K562 (cell line): ENCODE measurements around the gene EFHC2. TPM values are rescaled to one million over a fixed set of nuclear protein-coding genes. Genes with fewer than 3 reads are reported as not detected.

Experiments
- ATAC-seq: fragments of 200-7000 bp; cut with Tn5 transposase; 3 replicates; pipeline ENCODE4 v1.9.1; 2020; ENCODE audit warnings: moderate library complexity
- BruUV-seq: library from RNA; stranded (reverse); fragments of 400-500 nt; replicated peaks from 2 replicates; lab custom pipeline; 2021; lab: Mats Ljungman, UMichigan
- CTCF ChIA-PET: fragments of 300-600 bp; formaldehyde crosslinking; extraction: SDS; loops from one replicate; lab custom pipeline; 2021; ENCODE audit warnings: low intra/inter-chr PET ratio; lab: Yijun Ruan, JAX
- POLR2A ChIA-PET: fragments of 300-600, 350-650 bp; sonication (Branson Sonifier 250); formaldehyde crosslinking; extraction: SDS; loops from one replicate; lab custom pipeline; 2021; ENCODE audit warnings: antibody characterized with exemption, inconsistent platforms; lab: Yijun Ruan, JAX
- DNase-seq, 4 experiments: peaks; one replicate each; pipeline versions ENCODE4 v3.0.0 to v3.0.0-alpha.2; 2011 to 2018; ENCODE audit warnings: low spot score in 3 of 4, mixed read lengths in 3 of 4; ENCODE audit errors: extremely low read depth in 1 of 4
- FAIRE-seq: peaks from 2 replicates; lab custom pipeline; 2011; peaks lifted over from hg19 to GRCh38; lab: Jason Lieb, UNC
- H2AFZ ChIP-seq: 2 replicates; pipeline ENCODE4 v1.6.0; 2011; ENCODE audit warnings: low read depth, low read length, control low read depth, inconsistent platforms
- H3K27ac ChIP-seq: fragments of 200-600 bp; 3 replicates; pipeline ENCODE4 v1.8.0; 2011; ENCODE audit warnings: low read depth, mild to moderate bottlenecking, control low read depth, inconsistent platforms, low read length, moderate library complexity, mixed read lengths; ENCODE audit errors: extremely low read depth
- H3K27me3 ChIP-seq, 2 experiments: fragments of 300-600 bp in 1 of 2; 2 replicates in 1 of 2; 3 replicates in 1 of 2; pipeline versions ENCODE4 v1.6.0 to v1.8.0; 2011; ENCODE audit warnings: inconsistent platforms in 2 of 2, low read length in 2 of 2, mild to moderate bottlenecking in 1 of 2, mixed read lengths in 1 of 2, moderate library complexity in 1 of 2; ENCODE audit not compliant: control insufficient read depth in 2 of 2, insufficient read depth in 2 of 2
- H3K36me3 ChIP-seq: fragments of 300-600 bp; 3 replicates; pipeline ENCODE4 v1.8.0; 2011; ENCODE audit warnings: mild to moderate bottlenecking, low read length, inconsistent platforms; ENCODE audit not compliant: control insufficient read depth, insufficient read depth
- H3K4me1 ChIP-seq, 2 experiments: fragments of 200-600 bp in 1 of 2; replicated peaks in 1 of 2; 2 replicates in 1 of 2; 3 replicates in 1 of 2; pipeline versions ENCODE4 v1.5.1 to v1.8.0; 2011; ENCODE audit warnings: inconsistent platforms in 2 of 2, low read length in 2 of 2, mild to moderate bottlenecking in 1 of 2, mixed read lengths in 1 of 2, moderate library complexity in 1 of 2; ENCODE audit not compliant: control insufficient read depth in 2 of 2, insufficient read depth in 2 of 2
- H3K4me2 ChIP-seq: 2 replicates; pipeline ENCODE4 v1.6.1; 2011; ENCODE audit warnings: low read length, control low read depth, inconsistent platforms, mixed read lengths; ENCODE audit not compliant: insufficient read depth
- H3K4me3 ChIP-seq: fragments of 200-600 bp; sonication (generic), shearing (Covaris generic); 2 replicates; pipeline ENCODE4 v1.5.1; 2016; ENCODE audit warnings: control low read depth, inconsistent platforms
- H3K79me2 ChIP-seq: fragments of 200-600 bp; 3 replicates; pipeline ENCODE4 v1.8.0; 2011; ENCODE audit warnings: low read length, inconsistent platforms; ENCODE audit not compliant: control insufficient read depth, insufficient read depth
- H3K9ac ChIP-seq, 2 experiments: 2 replicates each; pipeline versions ENCODE4 v1.6.0 to v1.6.1; 2011; ENCODE audit warnings: low read depth in 2 of 2, low read length in 2 of 2, control low read depth in 1 of 2, inconsistent platforms in 1 of 2, mild to moderate bottlenecking in 1 of 2, mixed read lengths in 1 of 2; ENCODE audit not compliant: insufficient read depth in 1 of 2
- H3K9me1 ChIP-seq: one replicate; pipeline ENCODE4 v1.6.0; 2011; ENCODE audit warnings: inconsistent platforms, mild to moderate bottlenecking, low read length, moderate library complexity; ENCODE audit not compliant: control insufficient read depth, insufficient read depth
- H3K9me3 ChIP-seq: replicated peaks from 2 replicates; pipeline ENCODE4 v1.5.1; 2011; ENCODE audit warnings: low read depth, low read length, inconsistent platforms; ENCODE audit not compliant: control insufficient read depth, insufficient read depth
- H4K20me1 ChIP-seq: replicated peaks from 2 replicates; pipeline ENCODE4 v1.6.1; 2011; ENCODE audit warnings: low read length, inconsistent platforms, mixed read lengths; ENCODE audit not compliant: control insufficient read depth, insufficient read depth
- DNMT1 ChIP-seq: fragments of 450-650 bp; IDR thresholded peaks from 2 replicates; pipeline ENCODE4 v1.6.1; 2016; ENCODE audit warnings: antibody characterized with exemption, mild to moderate bottlenecking
- ESRRA ChIP-seq: fragments of 450-650 bp; IDR thresholded peaks from 2 replicates; pipeline ENCODE4 v1.6.1; 2014; ENCODE audit warnings: low read depth, mild to moderate bottlenecking, moderate library complexity, borderline replicate concordance
- ETV1 ChIP-seq: fragments of 450-650 bp; conservative IDR thresholded peaks from 2 replicates; pipeline ENCODE4 v1.6.1; 2016; ENCODE audit warnings: missing genetic modification characterization, control low read depth, low read depth, missing compliant biosample characterization
- KDM2B ChIP-seq: fragments of 250-450 bp; sonication (Bioruptor Pico); IDR thresholded peaks from 2 replicates; pipeline ENCODE4 v1.8.0; 2021; ENCODE audit warnings: mild to moderate bottlenecking, moderate library complexity
- KDM5B ChIP-seq: fragments of 200-600 bp; sonication (generic); IDR thresholded peaks from 2 replicates; pipeline ENCODE4 v1.6.1; 2012; ENCODE audit warnings: low read depth, mild to moderate bottlenecking, moderate library complexity, low read length, control low read depth, inconsistent platforms; ENCODE audit not compliant: insufficient replicate concordance
- POLR2AphosphoS2 ChIP-seq: IDR thresholded peaks from 2 replicates; pipeline ENCODE4 v1.6.1; 2012; ENCODE audit warnings: low read length, improper control_type of control experiment
- TAL1 ChIP-seq: fragments of 450-650 bp; IDR thresholded peaks from 2 replicates; pipeline ENCODE4 v1.6.1; 2016; ENCODE audit warnings: mild to moderate bottlenecking
- TCFL5 ChIP-seq: fragments of 250-450 bp; sonication (Bioruptor Pico); conservative IDR thresholded peaks from 2 replicates; pipeline ENCODE4 v1.6.1; 2021; ENCODE audit warnings: mild to moderate bottlenecking, moderate library complexity, matching md5 sums
- ZC3H8 ChIP-seq: fragments of 450-650 bp; IDR thresholded peaks from 2 replicates; pipeline ENCODE4 v1.6.1; 2017
- ZNF589 ChIP-seq: fragments of 200-800 bp; sonication (Bioruptor generic); IDR thresholded peaks from 2 replicates; pipeline ENCODE4 v1.6.1; 2016; ENCODE audit warnings: low read depth, missing genetic modification characterization, missing compliant biosample characterization
- ZNF668 ChIP-seq: fragments of 250-450 bp; sonication (Bioruptor Pico); IDR thresholded peaks from 2 replicates; pipeline ENCODE4 v1.8.0; 2022; ENCODE audit warnings: mild to moderate bottlenecking, inconsistent platforms
- WGBS: fragments of 100-300 bp; shearing (Covaris generic); methylation state at CpG from one replicate; pipeline ENCODE4 v1.1.6; 2016; ENCODE audit warnings: low coverage, mixed read lengths; ENCODE audit not compliant: insufficient coverage; ENCODE audit errors: missing lambda C conversion rate; 5-methylcytosine and 5-hydroxymethylcytosine counted together
- in situ Hi-C: fragments of 300-500 bp; cut with MboI; formaldehyde crosslinking; loops from 4 replicates; pipeline ENCODE4 v1.15.0; 2018; ENCODE audit warnings: inconsistent platforms, mixed read lengths
- intact Hi-C: fragments of 100-400 bp; cut with micrococcal nuclease; formaldehyde crosslinking; loops from 2 replicates; pipeline ENCODE4 v1.14.2; 2022
- polyA plus RNA-seq, 8 experiments: library from polyadenylated mRNA; depleted of rRNA in 4 of 8; stranded (reverse) in 5 of 8; unstranded in 3 of 8; fragments of >200 nt; fragmentation: Nextera tagmentation in 2 of 8; fragmentation: Illumina TruSeq in 1 of 8; extraction: Ambion mirVana in 2 of 8; extraction: Trizol in 1 of 8; gene quantifications; 2 replicates each; pipeline versions ENCODE4 v1.2.1 to v1.2.3, GENCODE V29; 2011 to 2014; ENCODE audit warnings: inconsistent platforms in 1 of 8, missing spikeins in 1 of 8
- total RNA-seq, 7 experiments: library from RNA; depleted of rRNA in 6 of 7; stranded (reverse); fragments of >200 nt in 6 of 7; fragmentation: Illumina TruSeq in 2 of 7; extraction: Trizol in 2 of 7; gene quantifications; 2 replicates each; pipeline versions ENCODE4 v1.2.1 to v1.2.3, GENCODE V29; 2011 to 2021; ENCODE audit warnings: low replicate concordance in 1 of 7
- TF ChIP-seq, protein P1 (sequence below): IDR thresholded peaks from 2 replicates; pipeline ENCODE4 v1.6.1; 2016; ENCODE audit warnings: missing genetic modification characterization, missing compliant biosample characterization
- TF ChIP-seq, protein P2 (sequence below): fragments of 450-650 bp; IDR thresholded peaks from 2 replicates; pipeline ENCODE4 v1.7.1; 2018; ENCODE audit warnings: mild to moderate bottlenecking, low read depth; ENCODE audit not compliant: partially characterized antibody
- TF ChIP-seq, protein P3 (sequence below): fragments of 250-450 bp; sonication (Bioruptor Pico); IDR thresholded peaks from 2 replicates; pipeline ENCODE4 v1.4.0; 2020; ENCODE audit warnings: mild to moderate bottlenecking, moderate library complexity, borderline replicate concordance
- TF ChIP-seq, protein P4 (sequence below): fragments of 250-450 bp; sonication (Bioruptor Pico); IDR thresholded peaks from 2 replicates; pipeline ENCODE4 v1.8.0; 2022; ENCODE audit warnings: moderate library complexity, mild to moderate bottlenecking, inconsistent platforms

EFHC2 gene
- total and polyA plus RNA-seq, 9 of the 15 experiments (the other 6 are each of a cell fraction or from before 2014, with no cell fraction given), result 1.3 to 8.1 (median 3.0) TPM

DNA sequence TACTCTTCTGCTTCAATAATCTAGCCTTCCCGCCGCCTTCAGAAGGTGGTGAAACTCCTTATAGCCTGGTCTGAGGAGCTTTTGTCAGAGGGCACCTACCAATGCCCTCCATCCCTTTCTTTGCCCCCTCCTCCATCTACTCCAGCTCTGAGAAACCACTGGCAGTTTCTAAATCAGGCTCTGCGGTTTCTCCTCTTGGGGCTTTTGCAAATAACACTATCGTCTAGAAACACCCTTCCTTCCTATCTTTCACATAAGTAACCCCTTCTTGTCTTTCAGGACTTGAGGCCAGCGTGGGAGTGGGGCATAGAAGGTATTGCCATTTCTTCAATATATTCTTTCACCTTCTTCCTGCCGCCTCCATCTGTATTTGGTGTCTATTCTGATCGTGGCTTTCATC is 1.2 kb upstream of the EFHC2 start:
- in situ Hi-C loops, result no loop called here
- Histone ChIP-seq H3K4me2 (peak overlapping the region; percentile 70), H3K9me3 (no peaks in the 10 kb centered on the region), H3K79me2 (no peaks in the 10 kb centered on the region), H3K27ac (peak overlapping the region; percentile 74), H3K4me1 (peaks cover 5 to 9% of the 10 kb centered on the region in 2 experiments; a peak in 4 of 5 replicates), H3K4me3 (peak overlapping the region; percentile 48), H3K27me3 (no peaks in the 10 kb centered on the region), H4K20me1 (no peaks in the 10 kb centered on the region), H3K9ac (0 out of 4 replicates have a peak overlapping the region, but pooled peaks of 1 of the 2 experiments have one; percentile 52), H3K36me3 (no peaks in the 10 kb centered on the region), H2AFZ (peak overlapping the region; percentile 94), H3K9me1 (no peaks in the 10 kb centered on the region)
- intact Hi-C loops, result loop anchor here (2.0 kb wide), 1 partner anchor 30 kb away; no protein-coding TSS in a partner anchor
- POLR2A ChIA-PET, result no interaction called here
- DNase-seq (peak; percentile 41 to 67 (median 52)), ATAC-seq (peak; percentile 70), FAIRE-seq (peak; percentile 84)
- CTCF ChIA-PET, result interaction anchor here (0.7 kb wide), 1 partner anchor 32 kb away, joined by 3 read pairs; no protein-coding TSS in a partner anchor
- 2% methylated on average over 7 of the region's 7 CpGs for WGBS
- BruUV-seq, result no TSS peak
- TF ChIP-seq ZNF589 (no peak), KDM2B (CRISPR knock-in tag) (no peak), ZC3H8 (no peak), ETV1 (tag) (no peak), TAL1 (peak; percentile 64), ESRRA (peak; percentile 62; the same call in 1 of the 2 replicates), TCFL5 (CRISPR knock-in tag) (no peak), KDM5B (no peak), ZNF668 (CRISPR knock-in tag) (no peak), DNMT1 (no peak), POLR2AphosphoS2 (no peak)
- TF ChIP-seq, protein P1, sequence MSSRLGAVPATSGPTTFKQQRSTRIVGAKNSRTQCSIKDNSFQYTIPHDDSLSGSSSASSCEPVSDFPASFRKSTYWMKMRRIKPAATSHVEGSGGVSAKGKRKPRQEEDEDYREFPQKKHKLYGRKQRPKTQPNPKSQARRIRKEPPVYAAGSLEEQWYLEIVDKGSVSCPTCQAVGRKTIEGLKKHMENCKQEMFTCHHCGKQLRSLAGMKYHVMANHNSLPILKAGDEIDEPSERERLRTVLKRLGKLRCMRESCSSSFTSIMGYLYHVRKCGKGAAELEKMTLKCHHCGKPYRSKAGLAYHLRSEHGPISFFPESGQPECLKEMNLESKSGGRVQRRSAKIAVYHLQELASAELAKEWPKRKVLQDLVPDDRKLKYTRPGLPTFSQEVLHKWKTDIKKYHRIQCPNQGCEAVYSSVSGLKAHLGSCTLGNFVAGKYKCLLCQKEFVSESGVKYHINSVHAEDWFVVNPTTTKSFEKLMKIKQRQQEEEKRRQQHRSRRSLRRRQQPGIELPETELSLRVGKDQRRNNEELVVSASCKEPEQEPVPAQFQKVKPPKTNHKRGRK (tag), result no peak
- TF ChIP-seq, protein P2, sequence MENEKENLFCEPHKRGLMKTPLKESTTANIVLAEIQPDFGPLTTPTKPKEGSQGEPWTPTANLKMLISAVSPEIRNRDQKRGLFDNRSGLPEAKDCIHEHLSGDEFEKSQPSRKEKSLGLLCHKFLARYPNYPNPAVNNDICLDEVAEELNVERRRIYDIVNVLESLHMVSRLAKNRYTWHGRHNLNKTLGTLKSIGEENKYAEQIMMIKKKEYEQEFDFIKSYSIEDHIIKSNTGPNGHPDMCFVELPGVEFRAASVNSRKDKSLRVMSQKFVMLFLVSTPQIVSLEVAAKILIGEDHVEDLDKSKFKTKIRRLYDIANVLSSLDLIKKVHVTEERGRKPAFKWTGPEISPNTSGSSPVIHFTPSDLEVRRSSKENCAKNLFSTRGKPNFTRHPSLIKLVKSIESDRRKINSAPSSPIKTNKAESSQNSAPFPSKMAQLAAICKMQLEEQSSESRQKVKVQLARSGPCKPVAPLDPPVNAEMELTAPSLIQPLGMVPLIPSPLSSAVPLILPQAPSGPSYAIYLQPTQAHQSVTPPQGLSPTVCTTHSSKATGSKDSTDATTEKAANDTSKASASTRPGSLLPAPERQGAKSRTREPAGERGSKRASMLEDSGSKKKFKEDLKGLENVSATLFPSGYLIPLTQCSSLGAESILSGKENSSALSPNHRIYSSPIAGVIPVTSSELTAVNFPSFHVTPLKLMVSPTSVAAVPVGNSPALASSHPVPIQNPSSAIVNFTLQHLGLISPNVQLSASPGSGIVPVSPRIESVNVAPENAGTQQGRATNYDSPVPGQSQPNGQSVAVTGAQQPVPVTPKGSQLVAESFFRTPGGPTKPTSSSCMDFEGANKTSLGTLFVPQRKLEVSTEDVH, result no peak
- TF ChIP-seq, protein P3, sequence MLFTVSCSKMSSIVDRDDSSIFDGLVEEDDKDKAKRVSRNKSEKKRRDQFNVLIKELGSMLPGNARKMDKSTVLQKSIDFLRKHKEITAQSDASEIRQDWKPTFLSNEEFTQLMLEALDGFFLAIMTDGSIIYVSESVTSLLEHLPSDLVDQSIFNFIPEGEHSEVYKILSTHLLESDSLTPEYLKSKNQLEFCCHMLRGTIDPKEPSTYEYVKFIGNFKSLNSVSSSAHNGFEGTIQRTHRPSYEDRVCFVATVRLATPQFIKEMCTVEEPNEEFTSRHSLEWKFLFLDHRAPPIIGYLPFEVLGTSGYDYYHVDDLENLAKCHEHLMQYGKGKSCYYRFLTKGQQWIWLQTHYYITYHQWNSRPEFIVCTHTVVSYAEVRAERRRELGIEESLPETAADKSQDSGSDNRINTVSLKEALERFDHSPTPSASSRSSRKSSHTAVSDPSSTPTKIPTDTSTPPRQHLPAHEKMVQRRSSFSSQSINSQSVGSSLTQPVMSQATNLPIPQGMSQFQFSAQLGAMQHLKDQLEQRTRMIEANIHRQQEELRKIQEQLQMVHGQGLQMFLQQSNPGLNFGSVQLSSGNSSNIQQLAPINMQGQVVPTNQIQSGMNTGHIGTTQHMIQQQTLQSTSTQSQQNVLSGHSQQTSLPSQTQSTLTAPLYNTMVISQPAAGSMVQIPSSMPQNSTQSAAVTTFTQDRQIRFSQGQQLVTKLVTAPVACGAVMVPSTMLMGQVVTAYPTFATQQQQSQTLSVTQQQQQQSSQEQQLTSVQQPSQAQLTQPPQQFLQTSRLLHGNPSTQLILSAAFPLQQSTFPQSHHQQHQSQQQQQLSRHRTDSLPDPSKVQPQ (CRISPR knock-in tag), result no peak
- TF ChIP-seq, protein P4, sequence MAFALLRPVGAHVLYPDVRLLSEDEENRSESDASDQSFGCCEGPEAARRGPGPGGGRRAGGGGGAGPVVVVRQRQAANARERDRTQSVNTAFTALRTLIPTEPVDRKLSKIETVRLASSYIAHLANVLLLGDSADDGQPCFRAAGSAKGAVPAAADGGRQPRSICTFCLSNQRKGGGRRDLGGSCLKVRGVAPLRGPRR, result no peak
